GM12878 (cell line): ENCODE measurements around the gene ERP27. TPM values are rescaled to one million over a fixed set of nuclear protein-coding genes. Genes with fewer than 3 reads are reported as not detected.

Experiments used
- ATF2 ChIP-seq: IDR thresholded peaks from 2 replicates; pipeline ENCODE4 v1.6.1; 2012; ENCODE audit warnings: low read length, inconsistent platforms
- ATF7 ChIP-seq: fragments of 450-650 bp; IDR thresholded peaks from 2 replicates; pipeline ENCODE4 v1.6.1; 2016; ENCODE audit warnings: low read depth, mild to moderate bottlenecking
- CHD1 ChIP-seq: IDR thresholded peaks from 2 replicates; pipeline ENCODE4 v1.6.1; 2012; ENCODE audit warnings: low read depth, low read length, improper control_type of control experiment
- E2F4 ChIP-seq: IDR thresholded peaks from 2 replicates; pipeline ENCODE4 v1.6.1; 2012; ENCODE audit warnings: low read depth, low read length, improper control_type of control experiment
- EGR1 ChIP-seq, 2 experiments: IDR thresholded peaks; 1 replicate in 1 of 2; 2 replicates in 1 of 2; pipeline ENCODE4 v1.6.1; 2011 to 2012; ENCODE audit warnings: low read depth in 2 of 2, low read length in 2 of 2, borderline replicate concordance in 1 of 2, mild to moderate bottlenecking in 1 of 2, moderate library complexity in 1 of 2
- EZH2 ChIP-seq: IDR thresholded peaks from 2 replicates; pipeline ENCODE4 v1.6.1; 2012; ENCODE audit warnings: low read depth, mild to moderate bottlenecking, control low read depth, inconsistent platforms, low read length, borderline replicate concordance; ENCODE audit not compliant: control insufficient read depth
- HDAC2 ChIP-seq: fragments of 200-600 bp; sonication (generic); IDR thresholded peaks from 2 replicates; pipeline ENCODE4 v1.6.1; 2017
- IKZF2 ChIP-seq, 2 experiments: fragments of 450-650 bp; IDR thresholded peaks; 2 replicates each; pipeline ENCODE4 v1.6.1; 2017; ENCODE audit warnings: mild to moderate bottlenecking in 2 of 2, moderate library complexity in 2 of 2
- IRF4 ChIP-seq: IDR thresholded peaks from 2 replicates; pipeline ENCODE4 v1.6.1; 2011; ENCODE audit warnings: low read depth, low read length
- JUND ChIP-seq: IDR thresholded peaks from 2 replicates; pipeline ENCODE4 v1.6.1; 2012; ENCODE audit warnings: low read depth, mild to moderate bottlenecking, low read length, improper control_type of control experiment, moderate library complexity
- KLF5 ChIP-seq: fragments of 450-650 bp; IDR thresholded peaks from 2 replicates; pipeline ENCODE4 v1.6.1; 2014; ENCODE audit warnings: mild to moderate bottlenecking; ENCODE audit not compliant: partially characterized antibody
- MAX ChIP-seq: IDR thresholded peaks from 2 replicates; pipeline ENCODE4 v1.6.1; 2012; ENCODE audit warnings: low read depth, low read length, improper control_type of control experiment
- RFX5 ChIP-seq: IDR thresholded peaks from 2 replicates; pipeline ENCODE4 v1.6.1; 2011; ENCODE audit warnings: low read depth, low read length, improper control_type of control experiment
- RUNX3 ChIP-seq: IDR thresholded peaks from 2 replicates; pipeline ENCODE4 v1.6.1; 2012; ENCODE audit warnings: low read length, inconsistent platforms
- SMAD5 ChIP-seq: IDR thresholded peaks from 2 replicates; pipeline ENCODE4 v1.6.1; 2016; ENCODE audit warnings: antibody characterized with exemption, low read depth
- SRF ChIP-seq, 2 experiments: IDR thresholded peaks; 2 replicates each; pipeline ENCODE4 v1.6.1; 2011; ENCODE audit warnings: low read depth in 2 of 2, low read length in 2 of 2, mild to moderate bottlenecking in 1 of 2, moderate library complexity in 1 of 2
- STAT3 ChIP-seq: IDR thresholded peaks from 2 replicates; pipeline ENCODE4 v1.6.1; 2011; ENCODE audit warnings: low read depth, low read length, improper control_type of control experiment
- SUPT20H ChIP-seq: IDR thresholded peaks from 2 replicates; pipeline ENCODE4 v1.6.1; 2011; ENCODE audit warnings: low read depth, mild to moderate bottlenecking, low read length, moderate library complexity, borderline replicate concordance; ENCODE audit not compliant: control insufficient read depth
- TAF1 ChIP-seq: IDR thresholded peaks from 2 replicates; pipeline ENCODE4 v1.6.1; 2011; ENCODE audit warnings: mild to moderate bottlenecking, low read depth, low read length, borderline replicate concordance
- TCF7 ChIP-seq: IDR thresholded peaks from 2 replicates; pipeline ENCODE4 v1.6.1; 2014; ENCODE audit warnings: antibody characterized with exemption, borderline replicate concordance
- USF2 ChIP-seq: IDR thresholded peaks from 2 replicates; pipeline ENCODE4 v1.6.1; 2011; ENCODE audit warnings: low read depth, low read length, improper control_type of control experiment, borderline replicate concordance
- ZNF384 ChIP-seq: IDR thresholded peaks from 2 replicates; pipeline ENCODE4 v1.6.1; 2012; ENCODE audit warnings: low read depth, mild to moderate bottlenecking, low read length, improper control_type of control experiment, borderline replicate concordance
- ZZZ3 ChIP-seq: IDR thresholded peaks from 2 replicates; pipeline ENCODE4 v1.6.1; 2011; ENCODE audit warnings: low read depth; ENCODE audit not compliant: control insufficient read depth, insufficient read length
- polyA plus RNA-seq, 11 experiments: library from polyadenylated mRNA; depleted of rRNA in 4 of 11; unstranded in 6 of 11; stranded (reverse) in 5 of 11; fragments of >200 nt; fragmentation: Nextera tagmentation in 4 of 11; fragmentation: Illumina TruSeq in 1 of 11; extraction: Ambion mirVana in 4 of 11; extraction: Trizol in 1 of 11; gene quantifications; 1 replicate in 1 of 11; 2 replicates in 10 of 11; pipeline versions ENCODE4 v1.2.1 to v1.2.3, GENCODE V29; 2011 to 2016; ENCODE audit warnings: inconsistent platforms in 2 of 11, missing spikeins in 2 of 11, low read depth in 1 of 11
- total RNA-seq, 4 experiments: library from RNA; depleted of rRNA in 3 of 4; stranded (reverse); fragments of >200 nt in 3 of 4; fragmentation: Illumina TruSeq in 1 of 4; extraction: Trizol in 1 of 4; gene quantifications; 2 replicates each; pipeline versions ENCODE4 v1.2.1 to v1.2.3, GENCODE V29; 2013 to 2021
- TF ChIP-seq, protein P1 (sequence below): fragments of 450-650 bp; formaldehyde crosslinking; IDR thresholded peaks from 2 replicates; pipeline ENCODE4 v1.4.0; 2022; ENCODE audit warnings: mild to moderate bottlenecking, moderate library complexity

ERP27 gene
- total and polyA plus RNA-seq, 10 of the 15 experiments (the other 5 are each of a cell fraction or from before 2014, with no cell fraction given) = 0.91 to 2.4 (median 1.4) TPM

DNA sequence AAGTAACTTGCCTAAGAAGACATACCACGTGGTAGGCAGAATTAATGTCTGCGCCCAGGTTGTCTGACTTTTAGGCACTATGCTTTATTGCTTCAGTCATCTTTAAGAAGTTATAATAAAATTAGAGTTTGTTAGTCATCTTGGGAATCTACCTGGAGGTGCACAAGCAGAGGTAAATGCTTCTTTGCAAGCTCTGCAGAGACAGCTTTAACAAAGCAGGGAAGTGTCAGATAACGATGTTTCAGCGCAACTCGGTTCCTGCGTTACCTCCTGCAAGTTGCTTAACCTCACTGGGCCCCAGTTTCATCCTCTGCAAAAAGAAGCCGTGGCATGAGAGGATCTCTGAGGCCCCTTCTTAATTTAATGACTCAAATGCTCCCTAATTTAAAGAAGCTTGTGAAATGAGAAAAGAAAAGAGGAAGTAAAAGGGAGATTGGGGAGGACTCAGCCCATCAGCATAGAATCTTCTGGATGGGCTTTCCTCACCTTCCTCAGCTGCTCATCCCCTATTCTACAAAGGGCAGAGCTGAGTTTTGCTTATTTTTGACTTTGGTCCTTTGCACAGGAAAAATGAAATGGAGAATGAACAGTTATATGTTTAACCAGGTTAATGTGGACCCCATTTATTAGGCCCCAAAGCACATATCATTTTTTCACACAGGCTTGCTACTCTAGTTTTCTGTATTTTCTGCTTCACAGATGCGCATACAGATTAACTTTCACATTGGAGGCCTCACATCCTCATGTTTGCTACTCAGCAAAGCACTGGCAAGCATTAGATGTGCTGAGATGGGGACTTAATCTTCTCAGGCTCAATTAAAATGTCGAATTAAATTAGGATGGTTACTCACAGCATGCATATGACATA is 17.9 kb upstream of the ERP27 start (continued):
- no peak for TF ChIP-seq STAT3
- peak; percentile 51 for TF ChIP-seq ATF2
- TF ChIP-seq ZNF384 = no peak
- TF ChIP-seq IRF4 = no peak
- peak; percentile 19; the same call in 1 of the 2 replicates for TF ChIP-seq RUNX3
- TF ChIP-seq HDAC2 = no peak
- TF ChIP-seq TAF1 = no peak
- TF ChIP-seq ZZZ3 = no peak
- TF ChIP-seq KLF5 = no peak
- TF ChIP-seq EGR1 (IDR thresholded peaks at IDR 0.05; ENCODE audit: borderline replicate concordance in 1 of 2, low read depth in 2 of 2, low read length in 2 of 2) = no peak
- peak; percentile 56 for TF ChIP-seq ATF7
- TF ChIP-seq, protein P1, sequence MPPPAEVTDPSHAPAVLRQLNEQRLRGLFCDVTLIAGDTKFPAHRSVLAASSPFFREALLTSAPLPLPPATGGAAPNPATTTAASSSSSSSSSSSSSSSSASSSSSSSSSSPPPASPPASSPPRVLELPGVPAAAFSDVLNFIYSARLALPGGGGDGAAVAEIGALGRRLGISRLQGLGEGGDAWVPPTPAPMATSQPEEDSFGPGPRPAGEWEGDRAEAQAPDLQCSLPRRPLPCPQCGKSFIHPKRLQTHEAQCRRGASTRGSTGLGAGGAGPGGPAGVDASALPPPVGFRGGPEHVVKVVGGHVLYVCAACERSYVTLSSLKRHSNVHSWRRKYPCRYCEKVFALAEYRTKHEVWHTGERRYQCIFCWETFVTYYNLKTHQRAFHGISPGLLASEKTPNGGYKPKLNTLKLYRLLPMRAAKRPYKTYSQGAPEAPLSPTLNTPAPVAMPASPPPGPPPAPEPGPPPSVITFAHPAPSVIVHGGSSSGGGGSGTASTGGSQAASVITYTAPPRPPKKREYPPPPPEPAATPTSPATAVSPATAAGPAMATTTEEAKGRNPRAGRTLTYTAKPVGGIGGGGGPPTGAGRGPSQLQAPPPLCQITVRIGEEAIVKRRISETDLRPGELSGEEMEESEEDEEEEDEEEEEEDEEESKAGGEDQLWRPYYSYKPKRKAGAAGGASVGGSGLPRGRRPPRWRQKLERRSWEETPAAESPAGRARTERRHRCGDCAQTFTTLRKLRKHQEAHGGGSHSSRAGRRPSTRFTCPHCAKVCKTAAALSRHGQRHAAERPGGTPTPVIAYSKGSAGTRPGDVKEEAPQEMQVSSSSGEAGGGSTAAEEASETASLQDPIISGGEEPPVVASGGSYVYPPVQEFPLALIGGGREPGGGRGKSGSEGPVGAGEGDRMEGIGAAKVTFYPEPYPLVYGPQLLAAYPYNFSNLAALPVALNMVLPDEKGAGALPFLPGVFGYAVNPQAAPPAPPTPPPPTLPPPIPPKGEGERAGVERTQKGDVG = no peak
- TF ChIP-seq MAX = peak; percentile 36; the same call in 1 of the 2 replicates
- no peak for TF ChIP-seq TCF7
- no peak for TF ChIP-seq SRF (IDR thresholded peaks at IDR 0.05; ENCODE audit: low read depth in 2 of 2, low read length in 2 of 2)
- peak; percentile 82 to 87 for TF ChIP-seq IKZF2 (IDR thresholded peaks at IDR 0.05)
- no peak for TF ChIP-seq RFX5
- TF ChIP-seq E2F4 = no peak
- no peak for TF ChIP-seq USF2
- TF ChIP-seq EZH2 = no peak
- TF ChIP-seq JUND = no peak
- TF ChIP-seq SMAD5 = no peak
- TF ChIP-seq SUPT20H = no peak
- no peak for TF ChIP-seq CHD1
